NT2/D1 (cell line): ENCODE data around the gene INPP5D.

Source experiments
- SUZ12 ChIP-seq: IDR thresholded peaks from 2 replicates; pipeline ENCODE4 v1.6.1; 2011; ENCODE audit not compliant: insufficient read length, insufficient read depth; ENCODE audit errors: extremely low read depth
- YY1 ChIP-seq: IDR thresholded peaks from 2 replicates; pipeline ENCODE4 v1.6.1; 2011; ENCODE audit not compliant: insufficient read length, insufficient read depth
- ZNF274 ChIP-seq: IDR thresholded peaks from 2 replicates; pipeline ENCODE4 v1.6.1; 2011; ENCODE audit warnings: mild to moderate bottlenecking, low read depth, low read length

GRCh38 chr2:233035426-233036161 lies 24.5 kb upstream of the INPP5D start:
- TF ChIP-seq SUZ12: no peak
- TF ChIP-seq ZNF274: no peak
- no peak for TF ChIP-seq YY1
